IMR-90 (cell line): ENCODE data around the gene PTPRN2. TPM values are rescaled to one million over a fixed set of nuclear protein-coding genes. Genes with fewer than 3 reads are reported as not detected.

Experiments
- ATAC-seq: fragments of 200-7000 bp; cut with Tn5 transposase; 2 replicates; pipeline ENCODE4 v1.9.1; 2020; ENCODE audit warnings: low read depth, mild to moderate bottlenecking, moderate library complexity
- BruUV-seq: library from RNA; stranded (reverse); fragments of 400-500 nt; replicated peaks from 2 replicates; lab custom pipeline; 2021; lab: Mats Ljungman, UMichigan
- CTCF ChIA-PET: fragments of 300-600 bp; formaldehyde crosslinking; extraction: SDS; loops from one replicate; lab custom pipeline; 2021; ENCODE audit warnings: antibody characterized with exemption; lab: Yijun Ruan, JAX
- POLR2A ChIA-PET: fragments of 300-600 bp; sonication (Branson Sonifier 250); formaldehyde crosslinking; loops from one replicate; lab custom pipeline; 2022; ENCODE audit warnings: antibody characterized with exemption; ENCODE audit not compliant: unreplicated experiment; lab: Charles Lee
- DNase-seq: peaks from one replicate; pipeline ENCODE4 v3.0.0; 2013
- H2AFZ ChIP-seq: replicated peaks from 2 replicates; pipeline ENCODE3; 2013; ENCODE audit warnings: low read length, mild to moderate bottlenecking; ENCODE audit not compliant: poor library complexity
- H2AK5ac ChIP-seq: 2 replicates; pipeline ENCODE4 v1.6.1; 2013; ENCODE audit warnings: low read depth, low read length, inconsistent platforms
- H2AK9ac ChIP-seq: replicated peaks from 2 replicates; pipeline ENCODE3; 2013; ENCODE audit warnings: mild to moderate bottlenecking, low read depth, low read length, moderate library complexity; ENCODE audit not compliant: poor library complexity
- H2BK120ac ChIP-seq: 2 replicates; pipeline ENCODE4 v1.6.1; 2013; ENCODE audit warnings: low read depth, low read length, inconsistent platforms
- H2BK15ac ChIP-seq: 3 replicates; pipeline ENCODE4 v1.6.1; 2013; ENCODE audit warnings: low read depth, low read length, inconsistent platforms
- H2BK20ac ChIP-seq: 2 replicates; pipeline ENCODE4 v1.6.1; 2013; ENCODE audit warnings: low read depth, mild to moderate bottlenecking, inconsistent platforms, low read length, moderate library complexity
- H2BK5ac ChIP-seq: 2 replicates; pipeline ENCODE4 v1.6.1; 2013; ENCODE audit warnings: mild to moderate bottlenecking, low read depth, low read length, inconsistent platforms; ENCODE audit not compliant: poor library complexity, severe bottlenecking
- H3K14ac ChIP-seq: replicated peaks from 2 replicates; pipeline ENCODE4 v1.6.1; 2013; ENCODE audit warnings: low read depth, low read length, inconsistent platforms
- H3K18ac ChIP-seq: 2 replicates; pipeline ENCODE4 v1.6.1; 2013; ENCODE audit warnings: low read depth, low read length, control low read depth
- H3K23ac ChIP-seq: 2 replicates; pipeline ENCODE4 v1.6.1; 2013; ENCODE audit warnings: low read depth, low read length, inconsistent platforms
- H3K27ac ChIP-seq: 2 replicates; pipeline ENCODE4 v1.5.1; 2013; ENCODE audit warnings: mild to moderate bottlenecking, control low read depth, low read length; ENCODE audit not compliant: insufficient read depth
- H3K27me3 ChIP-seq: 2 replicates; pipeline ENCODE4 v1.6.1; 2013; ENCODE audit warnings: low read length; ENCODE audit not compliant: control insufficient read depth, insufficient read depth
- H3K36me3 ChIP-seq: 2 replicates; pipeline ENCODE4 v1.6.1; 2013; ENCODE audit warnings: low read length, mixed read lengths; ENCODE audit not compliant: control insufficient read depth, insufficient read depth
- H3K4ac ChIP-seq: 2 replicates; pipeline ENCODE4 v1.6.1; 2013; ENCODE audit warnings: low read depth, low read length, inconsistent platforms
- H3K4me1 ChIP-seq: 2 replicates; pipeline ENCODE4 v1.6.1; 2013; ENCODE audit warnings: low read length, mixed read lengths; ENCODE audit not compliant: control insufficient read depth, insufficient read depth
- H3K4me2 ChIP-seq: 2 replicates; pipeline ENCODE4 v1.6.1; 2013; ENCODE audit warnings: low read depth, mild to moderate bottlenecking, control low read depth, low read length, moderate library complexity
- H3K4me3 ChIP-seq: 2 replicates; pipeline ENCODE4 v1.5.1; 2013; ENCODE audit warnings: low read depth, mild to moderate bottlenecking, control low read depth, low read length, moderate library complexity; ENCODE audit not compliant: insufficient read depth
- H3K56ac ChIP-seq: 2 replicates; pipeline ENCODE4 v1.6.1; 2013; ENCODE audit warnings: low read length, inconsistent platforms; ENCODE audit not compliant: insufficient read depth; ENCODE audit errors: extremely low read depth
- H3K79me1 ChIP-seq, 2 experiments: 2 replicates each; pipeline ENCODE4 v1.6.1; 2013; ENCODE audit warnings: low read length in 2 of 2, inconsistent platforms in 1 of 2, low read depth in 1 of 2
- H3K9ac ChIP-seq: 2 replicates; pipeline ENCODE4 v1.6.1; 2013; ENCODE audit warnings: low read depth, low read length, control low read depth
- H3K9me1 ChIP-seq: 2 replicates; pipeline ENCODE4 v1.6.1; 2013; ENCODE audit warnings: low read length, inconsistent platforms; ENCODE audit not compliant: insufficient read depth
- H3K9me3 ChIP-seq: 2 replicates; pipeline ENCODE4 v1.6.1; 2013; ENCODE audit warnings: low read length; ENCODE audit not compliant: control insufficient read depth, insufficient read depth
- H4K20me1 ChIP-seq: 2 replicates; pipeline ENCODE4 v1.6.1; 2013; ENCODE audit warnings: low read length, inconsistent platforms; ENCODE audit not compliant: insufficient read depth
- H4K5ac ChIP-seq: 2 replicates; pipeline ENCODE4 v1.6.1; 2013; ENCODE audit warnings: mild to moderate bottlenecking, low read depth, low read length, control low read depth
- H4K8ac ChIP-seq, 2 experiments: 2 replicates each; pipeline ENCODE4 v1.6.1; 2013; ENCODE audit warnings: low read depth in 2 of 2, low read length in 2 of 2, control low read depth in 1 of 2, inconsistent platforms in 1 of 2
- H4K91ac ChIP-seq: 2 replicates; pipeline ENCODE4 v1.6.1; 2013; ENCODE audit warnings: low read depth, low read length, inconsistent platforms; ENCODE audit not compliant: insufficient read depth
- MXI1 ChIP-seq: IDR thresholded peaks from 2 replicates; pipeline ENCODE4 v1.6.1; 2012; ENCODE audit warnings: low read depth, mild to moderate bottlenecking, low read length, moderate library complexity, borderline replicate concordance
- WGBS, 2 experiments: methylation state at CpG; one replicate each; pipeline versions ENCODE4 v1.1.5 to v1.1.7; 2013; ENCODE audit warnings: missing lambda C conversion rate in 2 of 2; ENCODE audit not compliant: insufficient read length in 1 of 2; ENCODE audit errors: extremely low coverage in 2 of 2; 5-methylcytosine and 5-hydroxymethylcytosine counted together
- dilution Hi-C: fragments of 300-500 bp; cut with HindIII; formaldehyde crosslinking; loops from one replicate; pipeline ENCODE4 v1.14.3; 2018; ENCODE audit warnings: low sequenced_read_pairs; ENCODE audit not compliant: unreplicated experiment
- in situ Hi-C: fragments of 300-500 bp; cut with MboI; formaldehyde crosslinking; loops from 3 replicates; pipeline ENCODE4 v1.14.3; 2019; ENCODE audit warnings: low sequenced_read_pairs, inconsistent platforms, mixed read lengths
- intact Hi-C: fragments of 100-400 bp; cut with micrococcal nuclease; formaldehyde crosslinking; loops from 2 replicates; pipeline ENCODE4 v1.10.0; 2022
- polyA plus RNA-seq, 3 experiments: library from polyadenylated mRNA; depleted of rRNA; stranded (reverse); fragments of >200 nt; gene quantifications; 2 replicates each; pipeline ENCODE4 v1.2.3, GENCODE V29; 2012; ENCODE audit warnings: low replicate concordance in 1 of 3
- total RNA-seq: library from RNA; depleted of rRNA; stranded (reverse); fragments of >200 nt; gene quantifications from 2 replicates; pipeline ENCODE4 v1.2.3, GENCODE V29; 2012

PTPRN2 gene
- total and polyA plus RNA-seq, 2 of the 4 experiments (the other 2 are of a cell fraction): 0.03 TPM; not detected in 1

GRCh38 chr7:158003441-158004122 is 584.0 kb downstream of the PTPRN2 start:
- Histone ChIP-seq H2BK20ac (no peak overlapping the region), H2AFZ (no peak overlapping the region), H3K4me2 (no peak overlapping the region), H3K23ac (no peak overlapping the region), H3K9ac (no peak overlapping the region), H3K4me3 (no peak overlapping the region), H3K18ac (no peak overlapping the region), H3K9me3 (peaks cover 48% of the 10 kb centered on the region), H3K27ac (no peak overlapping the region), H3K36me3 (no peaks in the 10 kb centered on the region), H2AK9ac (no peak overlapping the region), H3K14ac (no peak overlapping the region), H2BK15ac (no peak overlapping the region), H2AK5ac (no peak overlapping the region), H4K5ac (no peak overlapping the region), H3K27me3 (no peaks in the 10 kb centered on the region), H4K8ac (no peak overlapping the region), H4K91ac (no peak overlapping the region), H3K4me1 (no peaks in the 10 kb centered on the region), H2BK120ac (no peak overlapping the region), H2BK5ac (no peak overlapping the region), H3K9me1 (no peaks in the 10 kb centered on the region), H4K20me1 (no peaks in the 10 kb centered on the region), H3K79me1 (no peaks in the 10 kb centered on the region), H3K4ac (no peak overlapping the region), H3K56ac (no peak overlapping the region)
- intact Hi-C loops (no loop called here), in situ Hi-C loops (no loop called here), dilution Hi-C loops (no loop called here)
- CTCF ChIA-PET: no interaction called here
- TF ChIP-seq MXI1: no peak
- POLR2A ChIA-PET: no interaction called here
- no peak for DNase-seq
- ATAC-seq: no peak
- no TSS peak for BruUV-seq
- WGBS, 2 experiments: 20% methylated on average over 1 of the region's 23 CpGs; no CpG with 5 or more reads in 1 of the 2 experiments
